Naive thymus-derived CD4-positive, alpha-beta T cell (primary cell): ENCODE results near the gene COX6B2. TPM values are rescaled to one million over a fixed set of nuclear protein-coding genes. Genes with fewer than 3 reads are reported as not detected.

ENCODE experiments used
- ATAC-seq: fragments of 150-1000 bp; cut with Tn5 transposase; 2 replicates; pipeline ENCODE4 v1.10.0; 2021; ENCODE audit warnings: mild to moderate bottlenecking, moderate library complexity
- CTCF ChIA-PET: fragments of 350-600 bp; sonication (Branson Sonifier 250); formaldehyde crosslinking; loops from one replicate; lab custom pipeline; 2021; ENCODE audit warnings: antibody characterized with exemption; lab: Charles Lee
- POLR2A ChIA-PET: fragments of 350-600 bp; sonication (Branson Sonifier 250); formaldehyde crosslinking; loops from one replicate; lab custom pipeline; 2021; ENCODE audit warnings: antibody characterized with exemption, inconsistent platforms; lab: Charles Lee
- DNase-seq, 9 donors: peaks; one replicate each; pipeline versions ENCODE4 v3.0.0 to v3.0.0-alpha.2; 2020 to 2022; ENCODE audit warnings: mixed read lengths in 1 of 9
- H3K27ac ChIP-seq: one replicate; pipeline ENCODE4 v1.7.0; 2013; ENCODE audit warnings: mild to moderate bottlenecking, low read depth, low read length, moderate library complexity
- H3K27me3 ChIP-seq, 2 donors: one replicate each; pipeline ENCODE4 v1.7.0; 2013; ENCODE audit warnings: low read length in 2 of 2, mild to moderate bottlenecking in 2 of 2, moderate library complexity in 2 of 2; ENCODE audit not compliant: control insufficient read depth in 2 of 2, insufficient read depth in 2 of 2
- H3K36me3 ChIP-seq, 3 experiments: 1 replicate in 2 of 3; 2 replicates in 1 of 3; pipeline ENCODE4 v1.7.0; 2013; ENCODE audit warnings: low read length in 3 of 3, mild to moderate bottlenecking in 3 of 3, moderate library complexity in 1 of 3; ENCODE audit not compliant: insufficient read depth in 3 of 3, control insufficient read depth in 2 of 3
- H3K4me1 ChIP-seq, 2 donors: one replicate each; pipeline ENCODE4 v1.7.0; 2013; ENCODE audit warnings: low read length in 2 of 2, mild to moderate bottlenecking in 2 of 2, moderate library complexity in 1 of 2; ENCODE audit not compliant: control insufficient read depth in 2 of 2, insufficient read depth in 2 of 2
- H3K4me3 ChIP-seq: 2 replicates; pipeline ENCODE4 v1.7.0; 2013; ENCODE audit warnings: mild to moderate bottlenecking, low read length
- H3K9me3 ChIP-seq, 3 experiments: 1 replicate in 2 of 3; 2 replicates in 1 of 3; pipeline ENCODE4 v1.7.0; 2013; ENCODE audit warnings: low read length in 3 of 3; ENCODE audit not compliant: control insufficient read depth in 2 of 3
- H3K27ac Mint-ChIP-seq, 9 donors: one replicate each; pipeline ENCODE4 v1.8.0; 2020 to 2022; ENCODE audit warnings: mixed read lengths in 9 of 9, mild to moderate bottlenecking in 8 of 9, moderate library complexity in 5 of 9, inconsistent platforms in 2 of 9
- H3K27me3 Mint-ChIP-seq, 5 donors: one replicate each; pipeline ENCODE4 v1.8.0; 2021 to 2022; ENCODE audit warnings: mixed read lengths in 5 of 5, mild to moderate bottlenecking in 1 of 5
- H3K36me3 Mint-ChIP-seq, 5 donors: one replicate each; pipeline ENCODE4 v1.8.0; 2020 to 2022; ENCODE audit warnings: mixed read lengths in 5 of 5, mild to moderate bottlenecking in 3 of 5, inconsistent platforms in 1 of 5
- H3K4me1 Mint-ChIP-seq, 7 donors: one replicate each; pipeline ENCODE4 v1.8.0; 2020 to 2022; ENCODE audit warnings: mixed read lengths in 7 of 7, mild to moderate bottlenecking in 3 of 7, inconsistent platforms in 1 of 7
- H3K4me3 Mint-ChIP-seq, 10 donors: one replicate each; pipeline ENCODE4 v1.8.0; 2020 to 2022; ENCODE audit warnings: mild to moderate bottlenecking in 10 of 10, mixed read lengths in 10 of 10, moderate library complexity in 6 of 10, inconsistent platforms in 2 of 10
- H3K9me3 Mint-ChIP-seq, 11 donors: one replicate each; pipeline ENCODE4 v1.8.0; 2020 to 2022; ENCODE audit warnings: mixed read lengths in 11 of 11, mild to moderate bottlenecking in 4 of 11, inconsistent platforms in 1 of 11, moderate library complexity in 1 of 11
- intact Hi-C, 2 donors: fragments of 100-400 bp; cut with micrococcal nuclease; formaldehyde crosslinking; loops; one replicate each; pipeline ENCODE4 v1.15.1; 2023
- polyA plus RNA-seq, 2 donors: library from polyadenylated mRNA; unstranded; fragments of 300-500 nt; fragmentation: Illumina TruSeq; gene quantifications; one replicate each; pipeline ENCODE4 v1.2.3, GENCODE V29; 2021
- total RNA-seq, 6 experiments: library from RNA in 5 of 6; stranded (reverse) in 5 of 6; gene quantifications; 1 replicate in 5 of 6; 2 replicates in 1 of 6; pipeline ENCODE4 v1.2.3 and lab custom pipeline; 2021 to 2026

COX6B2 gene
- total and polyA plus RNA-seq, 7 experiments from 2014 or later: 0.37 to 0.49 TPM; not detected in 5

DNA sequence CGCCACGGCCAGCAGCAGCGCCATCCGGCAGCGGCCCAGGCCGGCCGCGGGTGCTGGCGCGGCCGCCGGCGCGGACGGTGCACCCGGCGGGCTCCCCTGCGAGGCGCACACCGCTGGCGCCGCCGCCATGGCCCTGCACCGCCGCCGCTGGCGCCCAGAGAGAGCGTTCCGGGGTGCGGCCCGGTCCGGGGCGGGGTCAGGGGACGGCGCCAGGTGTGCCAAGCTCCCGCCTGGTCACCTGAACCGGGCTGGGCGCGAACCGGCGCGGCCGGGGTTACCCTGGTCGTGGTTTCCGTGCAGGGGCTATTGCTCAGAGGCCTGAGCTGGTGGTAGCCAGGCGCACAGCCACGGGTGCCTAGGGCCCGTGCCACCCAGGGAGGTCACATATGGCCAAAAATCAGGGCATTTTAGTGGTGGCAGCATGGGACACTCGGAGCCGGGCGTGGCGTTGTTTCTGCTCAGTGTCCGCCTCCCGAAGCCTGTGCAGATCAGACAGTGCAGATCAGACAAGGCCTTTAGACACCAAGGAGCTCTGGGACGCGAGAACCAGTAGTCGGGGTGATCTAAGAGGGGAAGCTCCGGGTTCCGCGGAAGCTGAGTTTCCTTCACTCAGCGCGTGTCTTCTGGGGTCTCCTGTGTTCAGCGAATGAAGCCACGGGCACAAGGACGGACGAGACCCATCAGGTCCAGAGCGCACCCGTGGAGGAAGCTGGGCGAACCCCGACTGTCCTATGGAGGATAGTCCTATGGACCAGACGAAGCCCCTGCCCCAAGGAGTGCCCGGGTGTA is 29.8 kb upstream of the COX6B2 start, which contains the start of gene TMEM238:
Gene TMEM238 (minus strand): TSS at position 162 of the 789 bp plus-strand sequence. CDS start 33 bp downstream, at position 129.
- Histone ChIP-seq H3K36me3 (peaks cover 0 to 34% (median 11%) of the 10 kb centered on the region in 3 experiments), H3K9me3 (no peaks in the 10 kb centered on the region), H3K4me1 (peaks cover 45 to 46% of the 10 kb centered on the region in 2 donors), H3K4me3 (peak within 1 kb of the TSS; percentile 92), H3K27me3 (no peaks in the 10 kb centered on the region), H3K27ac (peak within 1 kb of the TSS; percentile 91)
- DNase-seq (peak in 8 of 9 donors; percentile 30 to 66 (median 43)), ATAC-seq (no peak)
- intact Hi-C loops: loop anchor here (2.0 to 10.0 kb wide), 4 partner anchors 200 to 1190 kb away; partner anchors contain the start of genes TSEN34 (in 1 of the 2), ZNF444 (in 1 of the 2) and ZNF579 (in 1 of the 2)
- POLR2A ChIA-PET: interaction anchor here (0.7 to 3.1 kb wide), 24 partner anchors 10 to 270 kb away, joined by 3 to 27 read pairs (median 4); partner anchors contain the start of genes HSPBP1, ISOC2, KMT5C and PPP1R12C
- H3K4me1 Mint-ChIP-seq: peaks cover 29 to 64% (median 56%) of the 10 kb centered on the region in 7 donors
- H3K27ac Mint-ChIP-seq: peak within 1 kb of the TSS; percentile 91 to 100 (median 99)
- peak within 1 kb of the TSS; percentile 94 to 100 (median 100) for H3K4me3 Mint-ChIP-seq
- H3K27me3 Mint-ChIP-seq: peaks cover 0 to 3% (median 0%) of the 10 kb centered on the region in 5 donors
- H3K9me3 Mint-ChIP-seq: peaks cover 0 to 8% (median 0%) of the 10 kb centered on the region in 11 donors
- CTCF ChIA-PET: interaction anchor here (0.8 to 2.4 kb wide), 7 partner anchors 16 to 124 kb away, joined by 3 to 16 read pairs (median 4); partner anchors contain the start of gene KMT5C
- H3K36me3 Mint-ChIP-seq: peaks cover 7 to 40% (median 14%) of the 10 kb centered on the region in 5 donors

DNA sequence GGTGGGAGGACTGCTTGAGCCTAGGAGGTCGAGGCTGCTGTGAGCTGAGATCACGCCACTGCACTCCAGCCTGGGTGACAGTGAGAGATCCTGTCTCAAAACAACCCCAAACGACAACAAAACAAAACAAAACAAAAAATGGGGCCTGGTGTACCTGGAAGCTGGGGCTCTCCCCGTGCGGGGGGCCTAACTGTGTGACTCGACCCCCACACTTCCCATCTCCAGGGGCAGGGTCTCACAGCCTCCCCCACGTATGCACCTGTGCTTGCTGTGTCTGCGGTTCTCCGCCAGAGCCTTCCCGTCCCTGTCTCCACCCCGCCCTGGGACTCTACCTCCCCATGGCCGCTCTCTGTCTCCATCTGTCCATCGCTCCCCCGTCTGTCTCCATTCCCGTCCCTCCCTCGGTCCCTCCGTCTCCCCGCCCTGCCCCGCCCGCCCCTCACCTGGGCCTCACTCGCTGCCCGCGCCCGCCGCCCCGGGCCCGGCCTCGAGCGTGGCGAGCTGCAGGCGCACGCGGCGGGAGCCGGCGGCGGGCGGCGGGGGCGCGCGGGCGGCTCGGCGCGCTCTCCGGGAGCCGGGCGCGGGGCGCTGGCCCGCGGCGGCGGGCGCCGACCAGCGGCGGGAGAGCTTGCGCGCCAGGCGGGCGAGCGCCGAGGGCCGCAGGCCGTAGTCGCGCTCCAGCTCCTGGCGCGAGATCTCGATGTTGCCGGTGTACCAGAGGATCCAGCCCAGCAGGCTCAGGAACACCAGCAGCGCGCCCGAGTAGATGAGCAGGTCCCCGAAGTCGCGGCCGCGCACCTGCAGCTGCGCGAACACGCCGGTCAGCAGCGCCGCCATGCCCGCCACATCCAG is 29.0 kb upstream of the COX6B2 start:
- Histone ChIP-seq H3K4me3 (no peak overlapping the region), H3K9me3 (no peaks in the 10 kb centered on the region), H3K27ac (peak overlapping the region; percentile 91), H3K36me3 (peaks cover 0 to 25% (median 11%) of the 10 kb centered on the region in 3 experiments), H3K4me1 (peaks cover 41 to 42% of the 10 kb centered on the region in 2 donors), H3K27me3 (no peaks in the 10 kb centered on the region)
- Mint-ChIP-seq H3K9me3 (peaks cover 0 to 8% (median 0%) of the 10 kb centered on the region in 11 donors), H3K27me3 (peaks cover 0 to 3% (median 0%) of the 10 kb centered on the region in 5 donors), H3K4me1 (peaks cover 26 to 57% (median 48%) of the 10 kb centered on the region in 7 donors), H3K27ac (peak overlapping the region; percentile 0 to 95 (median 82)), H3K36me3 (peaks cover 7 to 39% (median 14%) of the 10 kb centered on the region in 5 donors), H3K4me3 (peak overlapping the region; percentile 78 to 100 (median 89))
- POLR2A ChIA-PET: interaction anchor here (0.7 to 3.1 kb wide), 20 partner anchors 10 to 271 kb away, joined by 3 to 27 read pairs (median 4); partner anchors contain the start of genes HSPBP1, ISOC2, KMT5C and PPP1R12C
- CTCF ChIA-PET: interaction anchor here (0.6 to 2.4 kb wide), 9 partner anchors 11 to 294 kb away, joined by 3 to 16 read pairs (median 3); no protein-coding TSS in a partner anchor
- intact Hi-C loops: loop anchor here (2.0 to 10.0 kb wide), 4 partner anchors 201 to 1189 kb away; partner anchors contain the start of genes TSEN34 (in 1 of the 2), ZNF444 (in 1 of the 2) and ZNF579 (in 1 of the 2)
- peak; percentile 2 for ATAC-seq
- peak; percentile 26 to 63 (median 41) for DNase-seq

DNA sequence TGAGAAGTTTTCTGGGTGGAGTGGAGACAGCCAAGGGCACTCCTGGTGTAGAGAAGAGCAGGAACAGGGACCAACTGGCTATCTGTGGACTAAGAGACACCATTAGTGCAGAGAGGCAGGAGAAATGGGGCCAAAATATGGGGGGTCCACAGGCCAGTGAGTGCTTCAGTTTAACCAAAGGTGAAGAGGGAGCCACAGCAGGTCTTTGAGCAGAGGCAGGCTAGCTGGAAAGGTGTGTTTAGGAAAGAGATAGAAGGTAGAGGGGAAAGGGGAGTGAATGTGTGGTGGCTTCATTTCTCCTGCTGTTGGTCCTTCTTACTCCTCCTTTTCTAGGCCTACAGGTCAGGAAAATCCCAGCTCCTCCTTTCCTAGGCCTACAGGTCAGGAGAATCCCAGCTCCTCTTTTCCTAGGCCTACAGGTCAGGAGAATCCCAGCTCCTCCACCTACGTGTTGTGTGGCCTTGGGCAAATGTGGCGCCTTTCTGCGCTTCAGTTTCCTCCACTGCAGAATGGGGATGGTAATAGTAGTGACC is 28.1 kb upstream of the COX6B2 start:
- CTCF ChIA-PET: interaction anchor here (0.7 to 2.4 kb wide), 6 partner anchors 12 to 294 kb away, joined by 3 to 16 read pairs (median 4); no protein-coding TSS in a partner anchor
- POLR2A ChIA-PET: interaction anchor here (2.5 to 3.1 kb wide), 4 partner anchors 25 to 123 kb away, joined by 7 to 27 read pairs (median 16); partner anchors contain the start of genes HSPBP1, PPP6R1 and UBE2S

DNA sequence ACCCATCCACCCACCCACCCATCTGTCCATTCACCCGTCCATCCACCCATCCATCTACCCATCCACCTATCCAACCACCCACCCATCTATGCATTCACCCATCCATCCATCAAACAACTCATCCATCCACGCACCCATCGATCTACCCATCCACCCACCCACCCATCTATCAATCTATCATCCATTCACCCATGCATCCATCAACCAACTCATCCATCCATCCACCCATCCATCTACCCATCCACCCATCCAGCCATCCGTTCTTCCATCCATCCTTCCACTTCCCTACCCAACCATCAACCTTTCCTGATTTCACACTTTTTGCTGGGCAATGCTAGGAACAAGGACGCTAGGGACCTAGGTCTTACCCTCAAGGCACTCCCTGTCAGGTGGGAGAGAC is 27.5 kb upstream of the COX6B2 start:
- H3K27ac Mint-ChIP-seq: peak overlapping the region in 5 of 9 donors; percentile 0 to 79 (median 56)
- ATAC-seq: no peak
- Histone ChIP-seq H3K4me1 (peaks cover 26 to 28% of the 10 kb centered on the region in 2 donors), H3K27me3 (no peaks in the 10 kb centered on the region), H3K27ac (no peak overlapping the region), H3K36me3 (peaks cover 0 to 10% (median 2%) of the 10 kb centered on the region in 3 experiments), H3K9me3 (no peaks in the 10 kb centered on the region), H3K4me3 (no peak overlapping the region)
- H3K4me1 Mint-ChIP-seq: peaks cover 23 to 43% (median 33%) of the 10 kb centered on the region in 7 donors
- peaks cover 7 to 25% (median 9%) of the 10 kb centered on the region in 5 donors for H3K36me3 Mint-ChIP-seq
- POLR2A ChIA-PET: interaction anchor here (2.8 kb wide), 1 partner anchor 123 kb away, joined by 11 read pairs; the partner anchor contains the start of gene PPP6R1
- peaks cover 0 to 3% (median 0%) of the 10 kb centered on the region in 5 donors for H3K27me3 Mint-ChIP-seq
- DNase-seq: no peak
- peaks cover 0 to 8% (median 0%) of the 10 kb centered on the region in 11 donors for H3K9me3 Mint-ChIP-seq
- intact Hi-C loops: loop anchor here (10.0 kb wide), 3 partner anchors 203 to 1187 kb away; partner anchors contain the start of genes TSEN34 (in 1 of the 2) and ZNF579 (in 1 of the 2)
- CTCF ChIA-PET: interaction anchor here (0.7 kb wide), 1 partner anchor 21 kb away, joined by 5 read pairs; no protein-coding TSS in a partner anchor
- peak overlapping the region in 9 of 10 donors; percentile 77 to 100 (median 90) for H3K4me3 Mint-ChIP-seq

More for the DNA sequence above, 28.1 kb upstream of the COX6B2 start:
- Histone ChIP-seq H3K4me1 (peaks cover 32 to 33% of the 10 kb centered on the region in 2 donors), H3K36me3 (peaks cover 0 to 16% (median 6%) of the 10 kb centered on the region in 3 experiments), H3K27me3 (no peaks in the 10 kb centered on the region), H3K27ac (no peak overlapping the region), H3K9me3 (no peaks in the 10 kb centered on the region), H3K4me3 (no peak overlapping the region)
- Mint-ChIP-seq H3K9me3 (peaks cover 0 to 8% (median 0%) of the 10 kb centered on the region in 11 donors), H3K27me3 (peaks cover 0 to 3% (median 0%) of the 10 kb centered on the region in 5 donors), H3K36me3 (peaks cover 7 to 31% (median 13%) of the 10 kb centered on the region in 5 donors), H3K4me1 (peaks cover 23 to 49% (median 39%) of the 10 kb centered on the region in 7 donors), H3K4me3 (peak overlapping the region; percentile 78 to 100 (median 89)), H3K27ac (peak overlapping the region in 8 of 9 donors; percentile 0 to 95 (median 66))
- DNase-seq: no peak
- intact Hi-C loops: loop anchor here (10.0 kb wide), 3 partner anchors 202 to 1188 kb away; partner anchors contain the start of genes TSEN34 (in 1 of the 2) and ZNF579 (in 1 of the 2)
- no peak for ATAC-seq

DNA sequence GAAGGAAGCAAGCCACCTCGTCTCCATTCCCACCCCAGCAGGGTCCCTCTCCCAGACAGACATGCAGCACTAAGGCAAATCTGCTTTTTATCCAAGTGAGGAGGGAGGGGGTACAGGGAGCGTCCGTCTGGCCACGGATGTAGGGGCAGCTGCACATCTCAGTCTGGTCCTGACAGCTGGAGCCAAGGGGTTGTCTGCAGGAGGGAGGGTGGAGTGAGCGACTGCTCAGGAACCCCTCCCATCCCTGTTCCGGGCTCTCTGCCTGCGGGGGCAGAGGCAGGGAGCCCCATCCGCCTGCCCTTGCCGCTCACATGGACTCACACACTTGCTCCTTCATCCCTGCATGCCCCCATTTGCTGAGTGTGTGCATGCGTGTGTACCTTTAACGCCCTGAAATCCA is 24.7 kb upstream of the COX6B2 start:
- H3K9me3 Mint-ChIP-seq: peaks cover 0 to 6% (median 0%) of the 10 kb centered on the region in 11 donors

More for the DNA sequence above, 24.7 kb upstream of the COX6B2 start:
- no peak overlapping the region for H3K27ac ChIP-seq
- no peak overlapping the region for H3K27ac Mint-ChIP-seq
- no peak for DNase-seq
- ATAC-seq: no peak
- intact Hi-C loops: no loop called here
- no peaks in the 10 kb centered on the region for H3K9me3 ChIP-seq
- H3K4me3 Mint-ChIP-seq: no peak overlapping the region
- peaks cover 11 to 13% of the 10 kb centered on the region in 2 donors for H3K4me1 ChIP-seq
- ChIA-PET POLR2A (no interaction called here), CTCF (no interaction called here)
- H3K4me1 Mint-ChIP-seq: peaks cover 8 to 22% (median 12%) of the 10 kb centered on the region in 7 donors
- H3K36me3 ChIP-seq: no peaks in the 10 kb centered on the region
- peaks cover 0 to 13% (median 3%) of the 10 kb centered on the region in 5 donors for H3K36me3 Mint-ChIP-seq
- peaks cover 0 to 4% of the 10 kb centered on the region in 2 donors for H3K27me3 ChIP-seq
- peaks cover 0 to 14% (median 3%) of the 10 kb centered on the region in 5 donors for H3K27me3 Mint-ChIP-seq
- H3K4me3 ChIP-seq: no peak overlapping the region
